Measurements from ENCODE around the gene GRIA4.

The GRIA4 gene

DNA sequence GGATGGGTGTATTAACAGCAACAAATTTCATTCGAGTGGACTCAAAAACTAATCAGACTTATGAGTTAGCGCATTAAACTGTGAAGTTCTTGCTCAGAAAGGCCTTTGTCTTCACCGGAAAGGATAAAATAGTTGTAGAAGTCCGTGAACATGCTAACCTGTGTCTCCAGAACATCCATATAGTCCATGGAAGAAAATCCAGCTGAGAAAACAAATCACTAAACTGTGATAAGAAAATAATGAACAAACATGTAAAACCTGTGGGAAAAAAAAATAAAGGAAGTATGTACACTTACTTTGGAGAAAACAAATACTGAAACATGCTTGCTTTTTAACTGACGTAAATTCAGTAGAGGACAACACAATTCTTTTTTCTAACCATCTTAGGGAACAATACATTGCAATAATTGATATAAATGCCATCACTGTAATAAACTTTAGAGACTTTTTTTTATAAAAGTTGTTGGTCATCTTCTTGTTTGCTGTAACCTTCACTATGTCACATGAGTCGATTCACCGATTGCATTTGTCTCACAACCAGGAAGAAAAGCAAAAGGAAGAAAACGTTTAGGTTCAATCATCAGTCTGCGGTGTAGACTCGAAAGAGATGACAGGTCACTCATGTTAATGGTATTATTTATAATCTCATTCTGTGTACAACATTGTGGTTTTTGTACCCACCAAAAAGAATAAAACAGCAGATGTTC is 370.3 kb downstream of the GRIA4 start:
- no peaks in the 10 kb centered on the region for H3K27me3 ChIP-seq
- no peaks in the 10 kb centered on the region for H3K36me3 ChIP-seq
- no peaks in the 10 kb centered on the region for H3K9me3 ChIP-seq
- no peak overlapping the region for H3K4me3 ChIP-seq (ENCODE audit: low read depth in 1 of 2, low read length in 1 of 2)
- H3K27ac ChIP-seq = no peak overlapping the region
- TF ChIP-seq CTCF (IDR thresholded peaks at IDR 0.05) = no peak
- no peaks in the 10 kb centered on the region for H3K4me1 ChIP-seq (ENCODE audit: control insufficient read depth in 1 of 2, insufficient read depth in 1 of 2, low read depth in 1 of 2, low read length in 1 of 2)

- TF ChIP-seq CTCF (IDR thresholded peaks at IDR 0.05) = no peak
- no peak overlapping the region for H3K4me3 ChIP-seq (ENCODE audit: low read depth in 1 of 2, low read length in 1 of 2)
- no peaks in the 10 kb centered on the region for H3K27me3 ChIP-seq
- no peaks in the 10 kb centered on the region for H3K36me3 ChIP-seq
- H3K27ac ChIP-seq = no peak overlapping the region
- H3K9me3 ChIP-seq = no peaks in the 10 kb centered on the region
- H3K4me1 ChIP-seq (ENCODE audit: control insufficient read depth in 1 of 2, insufficient read depth in 1 of 2, low read depth in 1 of 2, low read length in 1 of 2) = no peaks in the 10 kb centered on the region
Observed at GRCh38 chr11:105986554-105986953, 376.7 kb downstream of the GRIA4 start.

DNA sequence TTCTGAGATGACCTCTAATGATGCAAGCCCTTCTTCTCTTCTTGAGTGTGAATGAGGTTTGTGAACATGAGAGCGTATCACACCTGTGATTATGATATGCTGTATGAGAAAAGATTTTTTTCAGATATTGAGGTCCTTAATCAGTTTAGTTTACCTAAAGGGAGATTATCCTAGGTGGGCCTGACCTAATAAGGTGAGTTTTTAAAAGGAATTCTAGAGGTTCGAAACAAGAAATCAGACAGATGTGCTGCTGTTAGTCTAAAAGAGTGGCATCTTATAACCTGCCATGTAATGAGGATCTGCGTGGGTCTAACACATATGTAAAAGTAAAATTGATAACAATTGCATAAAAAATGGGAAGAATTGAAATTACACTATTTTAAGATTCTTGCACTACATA is 378.3 kb downstream of the GRIA4 start:
- Histone ChIP-seq H3K36me3 (no peaks in the 10 kb centered on the region), H3K4me3 (ENCODE audit: low read depth in 1 of 2, low read length in 1 of 2) (no peak overlapping the region), H3K27ac (no peak overlapping the region), H3K27me3 (no peaks in the 10 kb centered on the region), H3K9me3 (no peaks in the 10 kb centered on the region), H3K4me1 (ENCODE audit: control insufficient read depth in 1 of 2, insufficient read depth in 1 of 2, low read depth in 1 of 2, low read length in 1 of 2) (no peaks in the 10 kb centered on the region)
- no peak for TF ChIP-seq CTCF (IDR thresholded peaks at IDR 0.05)

DNA sequence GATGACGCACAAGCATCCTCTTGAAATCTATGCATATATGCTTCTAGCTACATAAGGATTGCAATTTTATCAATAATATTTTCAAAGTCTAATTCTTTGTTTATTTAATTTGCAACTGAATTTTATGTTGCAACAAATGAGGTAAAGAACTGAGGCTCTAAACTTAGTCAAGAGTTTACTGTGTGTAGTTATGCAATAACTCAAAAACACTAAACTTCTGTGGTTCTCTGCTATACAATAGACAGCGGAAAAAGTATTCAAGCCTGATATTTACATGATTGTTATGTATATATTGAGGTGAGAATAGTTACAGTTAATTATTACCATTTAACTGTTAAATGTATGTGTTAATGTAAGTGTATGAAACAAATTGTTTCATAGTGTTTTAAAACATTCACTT is 379.3 kb downstream of the GRIA4 start:
- H3K4me1 ChIP-seq (ENCODE audit: control insufficient read depth in 1 of 2, insufficient read depth in 1 of 2, low read depth in 1 of 2, low read length in 1 of 2) = no peaks in the 10 kb centered on the region
- H3K9me3 ChIP-seq = no peaks in the 10 kb centered on the region
- no peak overlapping the region for H3K4me3 ChIP-seq (ENCODE audit: low read depth in 1 of 2, low read length in 1 of 2)
- TF ChIP-seq CTCF (IDR thresholded peaks at IDR 0.05) = no peak
- no peak overlapping the region for H3K27ac ChIP-seq
- H3K36me3 ChIP-seq = no peaks in the 10 kb centered on the region
- no peaks in the 10 kb centered on the region for H3K27me3 ChIP-seq

DNA sequence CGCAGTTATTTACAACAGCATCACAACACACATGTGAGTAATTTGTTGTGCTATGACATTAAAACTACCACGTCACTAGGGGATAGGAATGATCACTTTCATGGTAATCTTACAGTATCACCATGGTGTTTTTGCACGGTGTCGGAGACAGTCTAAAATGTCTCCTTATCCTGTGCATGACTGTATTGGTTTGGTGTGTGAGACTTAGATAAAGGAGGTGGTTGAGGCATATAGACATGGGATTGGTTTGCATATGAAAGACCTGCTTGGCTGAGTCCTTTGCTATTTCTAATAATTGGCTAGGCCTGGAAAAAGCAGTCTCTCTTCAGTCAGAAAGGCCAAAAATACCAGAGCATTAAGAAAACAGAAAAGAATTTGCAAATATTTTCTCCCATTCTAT is 382.0 kb downstream of the GRIA4 start:
- Histone ChIP-seq H3K4me1 (ENCODE audit: control insufficient read depth in 1 of 2, insufficient read depth in 1 of 2, low read depth in 1 of 2, low read length in 1 of 2) (no peaks in the 10 kb centered on the region), H3K27me3 (no peaks in the 10 kb centered on the region), H3K27ac (no peak overlapping the region), H3K9me3 (no peaks in the 10 kb centered on the region), H3K36me3 (no peaks in the 10 kb centered on the region), H3K4me3 (ENCODE audit: low read depth in 1 of 2, low read length in 1 of 2) (no peak overlapping the region)
- TF ChIP-seq CTCF (IDR thresholded peaks at IDR 0.05) = no peak

All from neutrophil (primary cell).